ENCODE data around the gene AFAP1.

DNA sequence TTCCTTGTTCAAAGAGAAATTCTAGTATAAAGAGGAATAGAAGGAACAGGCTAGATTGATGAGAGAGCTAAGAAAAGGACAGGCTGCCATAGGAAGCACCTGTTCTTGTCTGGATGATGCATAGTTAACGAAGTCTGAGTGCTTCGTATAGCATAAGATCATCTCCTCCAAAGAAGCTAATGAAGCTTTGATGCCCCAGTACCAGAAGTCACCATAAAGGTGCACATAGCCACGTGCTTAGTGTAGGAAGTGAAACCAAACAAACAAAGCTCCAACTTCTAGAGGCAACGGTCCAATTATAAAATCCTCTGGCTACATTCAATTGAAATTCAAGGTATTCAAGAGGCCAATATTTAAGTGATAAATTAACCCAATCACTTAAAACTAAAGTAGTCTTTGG, 31.0 kb downstream of the AFAP1 start:
- TF ChIP-seq, protein P1, sequence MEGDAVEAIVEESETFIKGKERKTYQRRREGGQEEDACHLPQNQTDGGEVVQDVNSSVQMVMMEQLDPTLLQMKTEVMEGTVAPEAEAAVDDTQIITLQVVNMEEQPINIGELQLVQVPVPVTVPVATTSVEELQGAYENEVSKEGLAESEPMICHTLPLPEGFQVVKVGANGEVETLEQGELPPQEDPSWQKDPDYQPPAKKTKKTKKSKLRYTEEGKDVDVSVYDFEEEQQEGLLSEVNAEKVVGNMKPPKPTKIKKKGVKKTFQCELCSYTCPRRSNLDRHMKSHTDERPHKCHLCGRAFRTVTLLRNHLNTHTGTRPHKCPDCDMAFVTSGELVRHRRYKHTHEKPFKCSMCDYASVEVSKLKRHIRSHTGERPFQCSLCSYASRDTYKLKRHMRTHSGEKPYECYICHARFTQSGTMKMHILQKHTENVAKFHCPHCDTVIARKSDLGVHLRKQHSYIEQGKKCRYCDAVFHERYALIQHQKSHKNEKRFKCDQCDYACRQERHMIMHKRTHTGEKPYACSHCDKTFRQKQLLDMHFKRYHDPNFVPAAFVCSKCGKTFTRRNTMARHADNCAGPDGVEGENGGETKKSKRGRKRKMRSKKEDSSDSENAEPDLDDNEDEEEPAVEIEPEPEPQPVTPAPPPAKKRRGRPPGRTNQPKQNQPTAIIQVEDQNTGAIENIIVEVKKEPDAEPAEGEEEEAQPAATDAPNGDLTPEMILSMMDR (IDR thresholded peaks at IDR 0.05), result no peak
- no peak for TF ChIP-seq POLR2A (IDR thresholded peaks at IDR 0.05)

Measured in Peyer's patch (tissue), 4 donors.